GM13976 (cell line): ENCODE results near the gene POU2AF2.

Experiments
- DNase-seq: peaks from one replicate; pipeline ENCODE4 v3.0.0; 2012; ENCODE audit warnings: low spot score
- CTCF ChIP-seq: IDR thresholded peaks from 2 replicates; pipeline ENCODE4 v1.5.1; 2012; ENCODE audit warnings: borderline replicate concordance, mild to moderate bottlenecking; ENCODE audit not compliant: insufficient read depth; ENCODE audit errors: extremely low read depth, missing control alignments, control extremely low read depth
- in situ Hi-C: fragments of 300-500 bp; cut with MboI; formaldehyde crosslinking; loops from one replicate; pipeline ENCODE4 v1.12.0; 2022; ENCODE audit warnings: low sequenced_read_pairs, mixed read lengths, inconsistent platforms; ENCODE audit not compliant: unreplicated experiment

POU2AF2 gene

GRCh38 chr11:111324277-111324720 lies 78.8 kb downstream of the POU2AF2 start:
- TF ChIP-seq CTCF = no peak
- in situ Hi-C loops = no loop called here
- no peak for DNase-seq

GRCh38 chr11:111325259-111325658 lies 79.7 kb downstream of the POU2AF2 start:
- TF ChIP-seq CTCF = no peak
- in situ Hi-C loops = no loop called here
- no peak for DNase-seq

GRCh38 chr11:111326824-111327223 lies 81.3 kb downstream of the POU2AF2 start:
- no peak for DNase-seq
- no peak for TF ChIP-seq CTCF
- in situ Hi-C loops = no loop called here

GRCh38 chr11:111327908-111328624 lies 82.5 kb downstream of the POU2AF2 start:
- in situ Hi-C loops = no loop called here

GRCh38 chr11:111329306-111330204 lies 84.0 kb downstream of the POU2AF2 start:
- in situ Hi-C loops = no loop called here
- no peak for DNase-seq
- no peak for TF ChIP-seq CTCF

More at GRCh38 chr11:111327908-111328624, 82.5 kb downstream of the POU2AF2 start:
- TF ChIP-seq CTCF = no peak
- no peak for DNase-seq

GRCh38 chr11:111330234-111330893 lies 84.8 kb downstream of the POU2AF2 start:
- no peak for DNase-seq
- TF ChIP-seq CTCF = no peak
- in situ Hi-C loops = no loop called here
